H1 (cell line): ENCODE results near the gene VIPAS39. TPM values are rescaled to one million over a fixed set of nuclear protein-coding genes. Genes with fewer than 3 reads are reported as not detected.

ENCODE experiments used
- CTCF ChIA-PET: fragments of 300-600 bp; sonication (Branson Sonifier 250); formaldehyde crosslinking; loops from one replicate; lab custom pipeline; 2021; ENCODE audit not compliant: partially characterized antibody; lab: Charles Lee
- POLR2A ChIA-PET: fragments of 300-600 bp; sonication (Branson Sonifier 250); formaldehyde crosslinking; loops from one replicate; lab custom pipeline; 2021; ENCODE audit warnings: inconsistent platforms; ENCODE audit not compliant: partially characterized antibody; lab: Charles Lee
- DNase-seq, 2 experiments: peaks; one replicate each; pipeline versions ENCODE4 v3.0.0 to v3.0.0-alpha.2; 2010 to 2022; ENCODE audit warnings: low spot score in 2 of 2, low read depth in 1 of 2, mixed read lengths in 1 of 2
- FAIRE-seq: peaks from 2 replicates; lab custom pipeline; 2011; peaks lifted over from hg19 to GRCh38; lab: Jason Lieb, UNC
- H2AFZ ChIP-seq: 2 replicates; pipeline ENCODE4 v1.8.1; 2012; ENCODE audit warnings: low read length, inconsistent platforms
- H2AK5ac ChIP-seq: 2 replicates; pipeline ENCODE4 v1.6.1; 2013; ENCODE audit warnings: low read depth, low read length
- H2BK120ac ChIP-seq: replicated peaks from 2 replicates; pipeline ENCODE3; 2013; ENCODE audit warnings: low read depth, low read length, inconsistent platforms
- H2BK12ac ChIP-seq: 2 replicates; pipeline ENCODE4 v1.6.1; 2013; ENCODE audit warnings: low read depth, low read length
- H2BK15ac ChIP-seq: 2 replicates; pipeline ENCODE4 v1.6.1; 2013; ENCODE audit warnings: low read length
- H2BK20ac ChIP-seq: 2 replicates; pipeline ENCODE4 v1.6.1; 2013; ENCODE audit warnings: low read length
- H2BK5ac ChIP-seq: 2 replicates; pipeline ENCODE4 v1.6.1; 2013; ENCODE audit warnings: low read depth, low read length
- H3K14ac ChIP-seq: 2 replicates; pipeline ENCODE4 v1.6.1; 2013; ENCODE audit warnings: inconsistent platforms; ENCODE audit not compliant: insufficient read length
- H3K18ac ChIP-seq: 2 replicates; pipeline ENCODE4 v1.6.1; 2013; ENCODE audit warnings: low read length; ENCODE audit errors: extremely low read depth
- H3K23ac ChIP-seq: 2 replicates; pipeline ENCODE4 v1.6.1; 2013; ENCODE audit warnings: inconsistent platforms; ENCODE audit not compliant: insufficient read length
- H3K23me2 ChIP-seq: 2 replicates; pipeline ENCODE4 v1.6.1; 2013; ENCODE audit warnings: low read depth, low read length
- H3K27ac ChIP-seq: 2 replicates; pipeline ENCODE4 v1.6.1; 2011; ENCODE audit warnings: low read depth, low read length, inconsistent platforms
- H3K27me3 ChIP-seq, 4 experiments: replicated peaks in 1 of 4; 1 replicate in 1 of 4; 2 replicates in 3 of 4; pipeline versions ENCODE4 v1.6.1 to v1.8.1; 2011 to 2013; ENCODE audit warnings: low read length in 3 of 4, mild to moderate bottlenecking in 3 of 4, inconsistent platforms in 2 of 4, mixed read lengths in 2 of 4, moderate library complexity in 1 of 4; ENCODE audit not compliant: control insufficient read depth in 3 of 4, insufficient read depth in 3 of 4; ENCODE audit errors: extremely low read depth in 1 of 4
- H3K36me3 ChIP-seq, 4 experiments: 2 replicates each; pipeline versions ENCODE4 v1.6.1 to v1.8.1; 2011 to 2013; ENCODE audit warnings: mild to moderate bottlenecking in 4 of 4, low read length in 3 of 4, moderate library complexity in 2 of 4, control low read depth in 1 of 4, inconsistent platforms in 1 of 4; ENCODE audit not compliant: insufficient read depth in 4 of 4, control insufficient read depth in 2 of 4
- H3K4ac ChIP-seq: replicated peaks from 2 replicates; pipeline ENCODE3; 2013; ENCODE audit warnings: low read length, low read depth, mixed read lengths, inconsistent platforms; ENCODE audit not compliant: insufficient read length
- H3K4me1 ChIP-seq, 4 experiments: replicated peaks in 1 of 4; 1 replicate in 1 of 4; 2 replicates in 3 of 4; pipeline versions ENCODE4 v1.6.1 to v1.8.1; 2011 to 2013; ENCODE audit warnings: low read length in 3 of 4, inconsistent platforms in 2 of 4, mixed read lengths in 1 of 4; ENCODE audit not compliant: insufficient read depth in 4 of 4, control insufficient read depth in 3 of 4
- H3K4me2 ChIP-seq, 2 experiments: 2 replicates each; pipeline versions ENCODE4 v1.6.1 to v1.8.1; 2011 to 2013; ENCODE audit warnings: low read depth in 2 of 2, low read length in 2 of 2, control low read depth in 1 of 2, inconsistent platforms in 1 of 2, mild to moderate bottlenecking in 1 of 2; ENCODE audit not compliant: insufficient read depth in 1 of 2
- H3K4me3 ChIP-seq, 4 experiments: fragments of 200-600, 300-600 bp in 1 of 4; sonication (generic), shearing (Covaris generic), sonication (Bioruptor Twin) in 1 of 4; 2 replicates each; pipeline versions ENCODE4 v1.5.1 to v1.8.1; 2011 to 2016; ENCODE audit warnings: low read length in 4 of 4, low read depth in 3 of 4, control low read depth in 2 of 4, inconsistent platforms in 2 of 4, mild to moderate bottlenecking in 2 of 4, mixed read lengths in 1 of 4, moderate library complexity in 1 of 4; ENCODE audit not compliant: insufficient read depth in 2 of 4; ENCODE audit errors: extremely low read depth in 1 of 4
- H3K56ac ChIP-seq: replicated peaks from 2 replicates; pipeline ENCODE3; 2013; ENCODE audit warnings: low read depth, mild to moderate bottlenecking, mixed read lengths, low read length, inconsistent platforms; ENCODE audit not compliant: insufficient read length
- H3K79me1 ChIP-seq: 2 replicates; pipeline ENCODE4 v1.6.1; 2013; ENCODE audit warnings: low read depth, low read length, control low read depth
- H3K79me2 ChIP-seq, 2 experiments: 2 replicates each; pipeline versions ENCODE4 v1.6.1 to v1.8.1; 2012 to 2013; ENCODE audit warnings: low read length in 2 of 2, mild to moderate bottlenecking in 2 of 2, inconsistent platforms in 1 of 2; ENCODE audit not compliant: insufficient read depth in 2 of 2, control insufficient read depth in 1 of 2
- H3K9ac ChIP-seq, 4 experiments: replicated peaks in 1 of 4; 1 replicate in 1 of 4; 2 replicates in 3 of 4; pipeline versions ENCODE4 v1.6.1 to v1.8.1; 2011 to 2013; ENCODE audit warnings: low read depth in 3 of 4, low read length in 3 of 4, control low read depth in 2 of 4, mild to moderate bottlenecking in 2 of 4, moderate library complexity in 2 of 4, inconsistent platforms in 1 of 4; ENCODE audit errors: extremely low read depth in 1 of 4
- H3K9me3 ChIP-seq, 2 experiments: 2 replicates each; pipeline versions ENCODE4 v1.6.1 to v1.8.1; 2012 to 2013; ENCODE audit warnings: mild to moderate bottlenecking in 2 of 2, moderate library complexity in 2 of 2, control low read depth in 1 of 2, inconsistent platforms in 1 of 2, low read depth in 1 of 2, low read length in 1 of 2, mixed read lengths in 1 of 2; ENCODE audit not compliant: insufficient read depth in 2 of 2
- H4K20me1 ChIP-seq, 2 experiments: replicated peaks in 1 of 2; 2 replicates each; pipeline versions ENCODE3 to v1.8.1; 2011 to 2013; ENCODE audit warnings: inconsistent platforms in 2 of 2, low read length in 2 of 2, mild to moderate bottlenecking in 1 of 2; ENCODE audit not compliant: insufficient read depth in 2 of 2, control insufficient read depth in 1 of 2
- H4K5ac ChIP-seq: 2 replicates; pipeline ENCODE4 v1.6.1; 2013; ENCODE audit warnings: low read length, low read depth, mixed read lengths, inconsistent platforms; ENCODE audit not compliant: insufficient read length
- H4K8ac ChIP-seq: 2 replicates; pipeline ENCODE4 v1.8.0; 2013; ENCODE audit warnings: mild to moderate bottlenecking, moderate library complexity, low read length, inconsistent platforms; ENCODE audit not compliant: insufficient read depth; ENCODE audit errors: extremely low read depth
- H4K91ac ChIP-seq: replicated peaks from 2 replicates; pipeline ENCODE3; 2013; ENCODE audit warnings: low read length, mixed read lengths, inconsistent platforms; ENCODE audit not compliant: insufficient read length
- EGR1 ChIP-seq: IDR thresholded peaks from 2 replicates; pipeline ENCODE4 v1.6.1; 2011; ENCODE audit warnings: low read depth, low read length, borderline replicate concordance
- EZH2 ChIP-seq: fragments of 200-600 bp; sonication (generic); IDR thresholded peaks from 2 replicates; pipeline ENCODE4 v1.7.1; 2012; ENCODE audit warnings: low read depth, mild to moderate bottlenecking, moderate library complexity, low read length, inconsistent platforms; ENCODE audit not compliant: severe bottlenecking
- FOSL1 ChIP-seq: IDR thresholded peaks from 2 replicates; pipeline ENCODE4 v1.6.1; 2011; ENCODE audit warnings: mild to moderate bottlenecking, low read depth, low read length, moderate library complexity; ENCODE audit not compliant: insufficient read depth
- KDM1A ChIP-seq: fragments of 200-600, 300-600 bp; sonication (generic); IDR thresholded peaks from 2 replicates; pipeline ENCODE4 v1.7.1; 2016; ENCODE audit warnings: mild to moderate bottlenecking, low read length, borderline replicate concordance
- MAX ChIP-seq: IDR thresholded peaks from 2 replicates; pipeline ENCODE4 v1.6.1; 2012; ENCODE audit warnings: inconsistent platforms
- PHF8 ChIP-seq: fragments of 200-600 bp; sonication (generic); conservative IDR thresholded peaks from 2 replicates; pipeline ENCODE4 v1.7.1; 2012; ENCODE audit warnings: low read depth, mild to moderate bottlenecking, inconsistent platforms, low read length, moderate library complexity
- SP4 ChIP-seq: IDR thresholded peaks from 2 replicates; pipeline ENCODE4 v1.6.1; 2012; ENCODE audit warnings: low read length, inconsistent platforms
- YY1 ChIP-seq: IDR thresholded peaks from 2 replicates; pipeline ENCODE4 v1.6.1; 2011; ENCODE audit warnings: low read depth, mild to moderate bottlenecking, low read length
- WGBS, 2 experiments: shearing (Covaris generic) in 1 of 2; methylation state at CpG; one replicate each; pipeline versions ENCODE4 v1.1.6 to v1.1.7; 2013 to 2015; ENCODE audit warnings: low lambda C conversion rate in 2 of 2, mixed read lengths in 2 of 2, inconsistent platforms in 1 of 2, low coverage in 1 of 2, missing lambda C conversion rate in 1 of 2; ENCODE audit not compliant: insufficient replicate concordance in 2 of 2, insufficient coverage in 1 of 2, insufficient read length in 1 of 2; ENCODE audit errors: extremely low coverage in 1 of 2, missing lambda C conversion rate in 1 of 2; 5-methylcytosine and 5-hydroxymethylcytosine counted together
- polyA plus RNA-seq, 7 experiments: library from polyadenylated mRNA; depleted of rRNA in 3 of 7; stranded (reverse) in 5 of 7; unstranded in 2 of 7; fragments of >200 nt in 5 of 7; fragments of 200-250 nt in 2 of 7; gene quantifications; 1 replicate in 5 of 7; 2 replicates in 1 of 7; 4 replicates in 1 of 7; pipeline versions ENCODE4 v1.2.1 to v1.2.3, GENCODE V29; 2011 to 2013; ENCODE audit warnings: missing spikeins in 2 of 7, mixed read lengths in 2 of 7
- total RNA-seq: library from RNA; stranded (reverse); fragmentation: NEBNext Ultra II Directional; extraction: Animal tissue kit (Norgen Biotek cat#: 25700); gene quantifications from 2 replicates; pipeline ENCODE4 v1.2.1, GENCODE V29; 2021
- TF ChIP-seq, protein P1 (sequence below): IDR thresholded peaks from 2 replicates; pipeline ENCODE4 v1.6.1; 2011; ENCODE audit warnings: low read length, improper control_type of control experiment

The VIPAS39 gene
- total and polyA plus RNA-seq, 2 of the 8 experiments (the other 6 are each of a cell fraction or from before 2014, with no cell fraction given): 19.6 to 20.6 TPM

GRCh38 chr14:77498120-77498979 is 40.9 kb upstream of the VIPAS39 start, which contains the start of gene ISM2:
TSS of gene ISM2 (minus strand) at chr14:77498816. CDS start at chr14:77498793, 23 bp downstream.
- WGBS, 2 experiments: 3% methylated on average over 93 of the region's 104 CpGs; no CpG with 5 or more reads in 1 of the 2 experiments
- TF ChIP-seq EZH2: peak; percentile 65
- TF ChIP-seq MAX: peak; percentile 77; the same call in 1 of the 2 replicates
- no peak for TF ChIP-seq SP4
- no peak for TF ChIP-seq YY1
- TF ChIP-seq, protein P1, sequence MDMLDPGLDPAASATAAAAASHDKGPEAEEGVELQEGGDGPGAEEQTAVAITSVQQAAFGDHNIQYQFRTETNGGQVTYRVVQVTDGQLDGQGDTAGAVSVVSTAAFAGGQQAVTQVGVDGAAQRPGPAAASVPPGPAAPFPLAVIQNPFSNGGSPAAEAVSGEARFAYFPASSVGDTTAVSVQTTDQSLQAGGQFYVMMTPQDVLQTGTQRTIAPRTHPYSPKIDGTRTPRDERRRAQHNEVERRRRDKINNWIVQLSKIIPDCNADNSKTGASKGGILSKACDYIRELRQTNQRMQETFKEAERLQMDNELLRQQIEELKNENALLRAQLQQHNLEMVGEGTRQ: no peak
- TF ChIP-seq EGR1: no peak
- TF ChIP-seq PHF8: peak; percentile 36
- no peak for TF ChIP-seq FOSL1
- TF ChIP-seq KDM1A: peak; percentile 63; the same call in 1 of the 2 replicates

More at GRCh38 chr14:77498120-77498979, 40.9 kb upstream of the VIPAS39 start, which contains the start of gene ISM2:
- no peak within 1 kb of the TSS for H2BK120ac ChIP-seq
- H3K27ac ChIP-seq: no peak within 1 kb of the TSS
- no peaks in the 10 kb centered on the region; a peak in 1 of 8 replicates for H3K36me3 ChIP-seq
- no peak within 1 kb of the TSS for H4K5ac ChIP-seq
- no peak within 1 kb of the TSS for H2BK15ac ChIP-seq
- peak within 1 kb of the TSS; percentile 44 to 71 (median 54) for H3K4me3 ChIP-seq
- no peak within 1 kb of the TSS; the same call in none of the 2 replicates for H3K18ac ChIP-seq
- no peak within 1 kb of the TSS for H3K56ac ChIP-seq
- H2BK5ac ChIP-seq: no peak within 1 kb of the TSS
- no peak within 1 kb of the TSS; the same call in 1 of the 2 replicates for H2BK12ac ChIP-seq
- H4K20me1 ChIP-seq: peaks cover 0 to 2% of the 10 kb centered on the region in 2 experiments
- H3K4ac ChIP-seq: no peak within 1 kb of the TSS
- H3K79me2 ChIP-seq: no peaks in the 10 kb centered on the region
- H2BK20ac ChIP-seq: no peak within 1 kb of the TSS
- peak within 1 kb of the TSS; percentile 89 to 92 for H3K4me2 ChIP-seq
- H3K9me3 ChIP-seq: no peaks in the 10 kb centered on the region
- H4K91ac ChIP-seq: no peak within 1 kb of the TSS
- DNase-seq (peak in 1 of 2 experiments; percentile 72), FAIRE-seq (no peak)
- H3K14ac ChIP-seq: no peak within 1 kb of the TSS
- H4K8ac ChIP-seq: peak within 1 kb of the TSS; percentile 68; the same call in 1 of the 2 replicates
- POLR2A ChIA-PET: interaction anchor here (0.8 to 1.5 kb wide), 2 partner anchors 14 to 26 kb away, joined by 3 to 4 read pairs; no protein-coding TSS in a partner anchor
- no peak within 1 kb of the TSS; a peak in 2 of 7 replicates for H3K9ac ChIP-seq
- peak within 1 kb of the TSS; percentile 36; the same call in 1 of the 2 replicates for H2AFZ ChIP-seq
- no peak within 1 kb of the TSS for H3K23ac ChIP-seq
- no peak within 1 kb of the TSS for H2AK5ac ChIP-seq
- CTCF ChIA-PET: interaction anchor here (1.0 to 2.3 kb wide), 2 partner anchors 39 to 285 kb away, joined by 3 to 11 read pairs; no protein-coding TSS in a partner anchor
- H3K4me1 ChIP-seq: peaks cover 0 to 7% (median 3%) of the 10 kb centered on the region in 4 experiments; a peak in 4 of 7 replicates
- H3K23me2 ChIP-seq: peaks cover 14% of the 10 kb centered on the region; the same call in 1 of the 2 replicates
- no peaks in the 10 kb centered on the region for H3K79me1 ChIP-seq
- H3K27me3 ChIP-seq: peaks cover 26 to 44% (median 38%) of the 10 kb centered on the region in 4 experiments
